Retinal pigment epithelial cell (primary cell): Measurements from ENCODE around the gene ZDHHC5.
A peak's percentile ranks its signal among the peaks of the same experiment; 100 is the strongest.
"Not testable (repeated sequence)": the region's sequence is repeated elsewhere in the genome, so short reads cannot be mapped to it uniquely, and the experiment has no call there.

ENCODE experiments used
- DNase-seq: peaks from one replicate; pipeline ENCODE4 v3.0.0-alpha.2; 2010; ENCODE audit warnings: low read depth
- H3K4me3 ChIP-seq: 2 replicates; pipeline ENCODE4 v1.5.1; 2011; ENCODE audit warnings: mild to moderate bottlenecking, low read length, control low read depth, moderate library complexity
- TF ChIP-seq, protein P1 (sequence below): conservative IDR thresholded peaks from 2 replicates; pipeline ENCODE4 v1.5.1; 2011; ENCODE audit warnings: low read depth, low read length, control low read depth, inconsistent platforms

The ZDHHC5 gene

GRCh38 chr11:57648801-57649735 is 18.8 kb upstream of the ZDHHC5 start:
- peak overlapping the region; percentile 55 for H3K4me3 ChIP-seq
- DNase-seq = no peak
- TF ChIP-seq, protein P1, sequence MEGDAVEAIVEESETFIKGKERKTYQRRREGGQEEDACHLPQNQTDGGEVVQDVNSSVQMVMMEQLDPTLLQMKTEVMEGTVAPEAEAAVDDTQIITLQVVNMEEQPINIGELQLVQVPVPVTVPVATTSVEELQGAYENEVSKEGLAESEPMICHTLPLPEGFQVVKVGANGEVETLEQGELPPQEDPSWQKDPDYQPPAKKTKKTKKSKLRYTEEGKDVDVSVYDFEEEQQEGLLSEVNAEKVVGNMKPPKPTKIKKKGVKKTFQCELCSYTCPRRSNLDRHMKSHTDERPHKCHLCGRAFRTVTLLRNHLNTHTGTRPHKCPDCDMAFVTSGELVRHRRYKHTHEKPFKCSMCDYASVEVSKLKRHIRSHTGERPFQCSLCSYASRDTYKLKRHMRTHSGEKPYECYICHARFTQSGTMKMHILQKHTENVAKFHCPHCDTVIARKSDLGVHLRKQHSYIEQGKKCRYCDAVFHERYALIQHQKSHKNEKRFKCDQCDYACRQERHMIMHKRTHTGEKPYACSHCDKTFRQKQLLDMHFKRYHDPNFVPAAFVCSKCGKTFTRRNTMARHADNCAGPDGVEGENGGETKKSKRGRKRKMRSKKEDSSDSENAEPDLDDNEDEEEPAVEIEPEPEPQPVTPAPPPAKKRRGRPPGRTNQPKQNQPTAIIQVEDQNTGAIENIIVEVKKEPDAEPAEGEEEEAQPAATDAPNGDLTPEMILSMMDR = no peak

DNA sequence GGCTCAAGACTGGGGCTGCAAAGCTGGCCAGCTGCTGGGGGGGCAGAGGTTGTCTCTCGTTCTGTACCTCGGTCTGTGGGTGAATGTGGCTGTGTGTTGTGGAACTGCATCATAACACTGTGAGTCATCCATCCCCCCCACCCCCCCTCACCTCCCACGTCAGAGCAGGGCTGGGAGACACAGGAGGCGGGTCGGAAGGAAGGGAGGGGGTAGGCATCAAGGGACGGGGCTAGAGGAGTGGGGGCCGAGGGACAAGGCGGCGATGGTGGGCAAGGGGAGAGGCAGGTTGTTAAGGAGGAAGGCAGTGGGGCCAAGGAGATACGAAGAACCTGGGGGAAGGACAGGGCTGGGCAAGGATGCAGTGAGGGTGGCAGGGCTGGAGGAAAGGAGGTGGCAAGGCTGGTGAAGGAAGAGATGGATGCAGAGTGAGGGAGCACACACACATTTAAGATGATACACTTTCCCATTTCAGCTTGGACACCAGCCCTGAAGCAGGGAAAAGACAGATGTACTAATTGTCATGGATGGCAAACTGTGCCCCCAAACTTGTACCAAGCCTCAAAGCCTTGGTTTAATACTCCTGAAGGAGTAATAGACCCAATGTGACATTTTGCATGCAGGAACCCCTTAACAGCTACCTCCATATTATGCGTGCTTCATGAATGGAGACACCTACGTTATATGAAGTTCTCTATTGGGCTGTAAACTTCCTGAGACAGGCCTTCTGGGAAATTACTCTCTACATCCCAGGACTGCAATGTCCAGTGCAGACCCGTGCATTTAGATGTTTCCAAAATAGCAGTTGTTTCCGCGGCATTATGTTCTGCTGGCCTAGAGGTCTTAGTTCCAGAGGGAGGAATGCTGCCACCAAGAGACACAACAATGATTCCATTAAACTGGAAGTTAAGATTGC is 17.8 kb upstream of the ZDHHC5 start, which contains the start of gene YPEL4:
Gene YPEL4, minus strand, starts transcription at position 87 of the 913 bp plus-strand sequence. CDS start 2,805 bp downstream, outside the sequence.
- DNase-seq = peak; percentile 50
- peak within 1 kb of the TSS; percentile 55 for H3K4me3 ChIP-seq
- TF ChIP-seq, protein P1 = no peak

DNA sequence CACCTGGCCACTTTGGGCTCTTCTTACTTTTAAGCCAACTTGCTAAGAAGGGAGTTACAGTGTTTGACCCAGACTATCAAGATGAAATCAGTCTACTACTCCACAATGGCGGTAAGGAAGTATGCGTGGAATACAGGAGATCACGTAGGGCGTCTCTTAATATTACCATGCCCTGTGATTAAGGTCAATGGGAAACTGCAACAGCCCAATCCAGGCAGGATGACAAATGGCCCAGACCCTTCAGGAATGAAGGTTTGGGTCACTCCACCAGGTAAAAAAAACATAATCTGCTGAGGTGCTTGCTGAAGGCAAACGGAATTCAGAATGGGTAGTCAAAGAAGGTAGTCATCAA is 17.2 kb upstream of the ZDHHC5 start:
- TF ChIP-seq, protein P1 = no peak
- DNase-seq = no peak
- H3K4me3 ChIP-seq = no peak overlapping the region

DNA sequence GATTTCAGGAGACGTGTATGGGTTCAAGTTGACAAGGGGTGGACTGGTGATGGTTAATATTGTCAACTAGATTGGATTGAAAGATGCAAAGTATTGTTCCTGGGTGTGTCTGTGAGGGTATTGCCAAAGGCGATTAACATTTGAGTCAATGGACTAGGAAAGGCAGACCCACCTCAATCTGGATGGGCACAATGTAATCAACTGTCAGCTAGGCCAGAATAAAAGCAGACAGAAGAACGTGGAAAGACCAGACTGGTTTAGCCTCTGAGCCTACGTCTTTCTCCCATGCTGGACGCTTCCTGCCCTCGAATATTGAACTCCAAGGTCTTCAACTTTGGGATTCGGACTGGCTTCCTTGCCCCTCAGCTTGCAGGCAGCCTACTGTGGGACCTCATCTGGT is 16.5 kb upstream of the ZDHHC5 start:
- no peak for DNase-seq
- no peak overlapping the region for H3K4me3 ChIP-seq
- TF ChIP-seq, protein P1 = no peak

GRCh38 chr11:57652230-57652629 is 15.7 kb upstream of the ZDHHC5 start:
- not testable (repeated sequence) for DNase-seq, H3K4me3 ChIP-seq

DNA sequence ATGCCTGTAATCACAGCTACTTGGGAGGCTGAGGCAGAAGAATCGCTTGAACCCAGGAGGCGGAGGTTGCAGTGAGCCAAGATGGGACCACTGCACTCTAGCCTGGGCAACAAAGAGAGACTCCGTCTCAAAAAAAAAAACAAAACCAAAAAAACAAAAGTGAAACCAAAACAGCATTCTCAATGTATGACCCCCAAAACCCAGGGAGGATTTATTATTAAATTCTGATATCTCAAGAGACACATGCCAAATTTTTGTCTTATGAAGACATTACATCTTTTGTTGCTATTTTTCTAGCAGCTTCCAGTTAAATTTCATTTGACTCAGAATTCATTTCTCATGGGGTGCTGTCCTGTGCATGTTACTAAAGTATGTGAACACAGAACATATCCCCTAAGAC is 15.3 kb upstream of the ZDHHC5 start:
- TF ChIP-seq, protein P1 = no peak
- DNase-seq = no peak
- H3K4me3 ChIP-seq = no peak overlapping the region

DNA sequence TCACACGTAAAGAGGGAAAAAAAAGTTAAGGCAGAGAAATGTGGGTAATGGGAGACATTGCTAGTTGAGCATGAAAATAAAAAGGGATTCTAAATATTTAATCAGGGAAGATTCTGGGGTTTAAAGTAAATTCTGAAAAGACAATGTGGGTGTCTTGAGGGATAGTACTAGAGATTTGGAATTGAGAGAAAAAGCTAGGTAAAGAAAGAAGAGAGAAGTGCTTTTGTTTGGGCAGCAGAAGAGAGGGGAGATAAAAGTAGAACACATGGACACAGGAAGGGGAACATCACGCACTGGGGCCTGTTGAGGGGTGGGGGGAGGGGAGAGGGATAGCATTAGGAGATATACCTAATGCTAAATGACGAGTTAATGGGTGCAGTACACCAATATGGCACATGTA is 14.8 kb upstream of the ZDHHC5 start:
- no peak for DNase-seq
- TF ChIP-seq, protein P1 = no peak
- no peak overlapping the region for H3K4me3 ChIP-seq
